HG03378 (cell line): ENCODE measurements around the gene ZC3H12C.

Experiments
- ATAC-seq: cut with Tn5 transposase; IDR thresholded peaks from one replicate; pipeline ENCODE4 v1.9.1; 2021; ENCODE audit warnings: mild to moderate bottlenecking, moderate library complexity; ENCODE audit not compliant: unreplicated experiment

ZC3H12C gene

DNA sequence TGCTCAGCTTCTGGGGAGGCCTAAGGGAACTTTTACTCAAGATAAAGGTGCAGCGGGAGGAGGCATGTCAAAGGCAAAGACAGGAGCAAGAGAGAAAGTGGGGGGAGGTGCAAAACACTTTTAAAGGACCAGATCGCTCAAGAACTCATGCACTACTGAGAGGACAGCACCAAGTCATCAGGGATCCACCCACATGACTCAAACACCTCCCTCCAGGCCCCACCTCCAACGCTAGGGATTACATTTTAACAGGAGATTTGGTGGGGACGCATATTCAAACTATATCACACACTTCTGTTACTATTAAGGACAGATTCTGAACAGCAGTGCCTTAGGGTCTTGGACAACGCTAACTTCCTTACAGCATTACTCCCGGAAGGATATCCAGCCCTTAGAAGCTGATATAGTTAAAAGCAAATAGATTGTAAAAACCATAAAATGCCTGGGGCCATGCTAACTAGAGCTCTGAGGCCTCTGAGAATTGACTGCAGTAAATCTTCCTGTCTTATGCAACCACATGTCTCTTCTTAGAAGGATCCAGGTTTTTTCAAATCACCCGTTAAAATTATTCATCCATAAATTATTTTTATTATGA lies 16.7 kb upstream of the ZC3H12C start:
- ATAC-seq: peak; percentile 43

DNA sequence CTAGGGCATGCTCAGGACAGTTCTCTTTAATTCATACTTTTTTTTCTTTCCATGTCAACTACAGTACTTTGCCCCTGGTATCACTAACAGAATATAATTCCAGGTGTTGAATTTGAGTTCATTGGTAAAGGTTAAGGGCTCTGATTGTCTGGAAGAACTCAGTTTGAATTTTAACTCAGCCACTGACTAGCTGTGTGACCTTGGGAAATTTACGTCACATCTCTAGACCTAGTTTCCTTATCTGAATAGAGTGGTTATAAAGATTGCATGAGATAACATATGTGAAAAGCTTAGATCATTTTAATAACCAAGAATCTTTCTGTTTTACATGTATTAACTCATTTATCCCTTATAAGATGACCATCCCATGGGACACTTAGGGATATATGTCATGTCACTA lies 15.8 kb upstream of the ZC3H12C start:
- ATAC-seq: peak; percentile 24

DNA sequence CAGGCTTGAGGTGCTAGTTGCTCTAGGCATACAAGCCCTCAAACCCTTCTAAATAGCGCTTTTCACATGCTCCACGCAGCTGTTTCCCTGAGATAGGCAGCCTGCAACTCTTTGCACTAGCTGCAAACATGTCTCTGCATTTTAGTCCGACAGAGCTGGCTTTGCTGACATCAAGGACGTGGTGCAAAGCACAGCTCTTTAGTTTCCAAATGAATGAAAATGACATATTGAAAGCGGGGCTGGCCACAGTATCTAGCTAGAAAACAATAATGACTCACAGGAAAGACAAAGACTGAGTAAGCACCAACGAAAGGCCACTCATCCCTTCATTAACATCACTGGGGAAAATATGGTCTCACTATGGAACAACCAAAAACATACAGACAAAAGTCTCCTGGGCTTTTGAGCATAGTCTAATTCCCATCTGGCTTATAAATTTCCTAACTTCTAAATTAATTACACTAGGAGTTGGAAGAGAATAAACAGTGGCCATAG lies 15.3 kb upstream of the ZC3H12C start:
- ATAC-seq: peak; percentile 93

DNA sequence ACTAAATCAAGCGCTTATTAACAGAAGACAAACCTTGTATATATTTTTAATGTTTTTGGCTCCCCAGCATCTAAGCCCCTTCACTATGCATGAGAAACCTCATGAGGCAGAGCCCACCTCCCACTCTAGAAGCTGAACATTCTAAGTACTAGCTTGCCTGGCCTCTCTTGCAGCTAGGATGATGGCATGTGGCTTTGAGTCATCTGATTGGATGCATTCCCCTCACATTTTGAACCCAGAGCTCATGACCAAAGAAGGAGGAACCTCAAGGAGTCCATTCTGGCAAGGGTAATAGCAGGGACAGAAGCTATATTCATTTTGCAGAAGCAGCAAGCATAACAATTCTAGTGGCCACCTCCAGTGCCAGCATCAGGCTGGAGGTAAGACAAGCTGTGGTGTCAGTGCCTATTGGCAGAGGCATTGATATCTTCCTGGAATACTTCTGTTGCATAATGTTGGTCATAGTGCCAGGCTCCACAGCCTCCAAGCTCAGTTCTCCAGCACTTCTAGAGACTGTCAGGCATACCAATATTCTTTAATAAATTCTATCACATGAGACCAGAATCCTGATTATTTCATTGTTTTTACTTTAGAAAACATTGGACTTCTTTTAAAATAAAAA lies 14.2 kb upstream of the ZC3H12C start:
- ATAC-seq: no peak

DNA sequence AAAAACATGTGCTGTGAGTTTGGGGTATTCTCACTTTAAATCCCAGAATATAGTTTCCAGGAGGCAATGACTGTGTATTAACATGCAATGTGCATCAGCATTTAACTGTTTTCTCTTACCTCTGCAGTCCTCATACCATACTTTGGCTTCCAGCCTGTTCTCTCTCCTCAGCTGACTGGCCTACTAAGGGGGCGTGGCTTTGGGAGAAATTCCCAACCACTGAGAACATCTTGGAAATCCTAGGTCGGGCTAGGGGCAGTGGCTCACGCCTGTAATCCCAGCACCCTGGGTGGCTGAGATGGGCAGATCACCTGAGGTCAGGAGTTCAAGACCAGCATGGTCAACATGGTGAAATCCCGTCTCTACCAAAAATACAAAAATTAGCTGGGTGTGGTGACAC lies 13.5 kb upstream of the ZC3H12C start:
- no peak for ATAC-seq

DNA sequence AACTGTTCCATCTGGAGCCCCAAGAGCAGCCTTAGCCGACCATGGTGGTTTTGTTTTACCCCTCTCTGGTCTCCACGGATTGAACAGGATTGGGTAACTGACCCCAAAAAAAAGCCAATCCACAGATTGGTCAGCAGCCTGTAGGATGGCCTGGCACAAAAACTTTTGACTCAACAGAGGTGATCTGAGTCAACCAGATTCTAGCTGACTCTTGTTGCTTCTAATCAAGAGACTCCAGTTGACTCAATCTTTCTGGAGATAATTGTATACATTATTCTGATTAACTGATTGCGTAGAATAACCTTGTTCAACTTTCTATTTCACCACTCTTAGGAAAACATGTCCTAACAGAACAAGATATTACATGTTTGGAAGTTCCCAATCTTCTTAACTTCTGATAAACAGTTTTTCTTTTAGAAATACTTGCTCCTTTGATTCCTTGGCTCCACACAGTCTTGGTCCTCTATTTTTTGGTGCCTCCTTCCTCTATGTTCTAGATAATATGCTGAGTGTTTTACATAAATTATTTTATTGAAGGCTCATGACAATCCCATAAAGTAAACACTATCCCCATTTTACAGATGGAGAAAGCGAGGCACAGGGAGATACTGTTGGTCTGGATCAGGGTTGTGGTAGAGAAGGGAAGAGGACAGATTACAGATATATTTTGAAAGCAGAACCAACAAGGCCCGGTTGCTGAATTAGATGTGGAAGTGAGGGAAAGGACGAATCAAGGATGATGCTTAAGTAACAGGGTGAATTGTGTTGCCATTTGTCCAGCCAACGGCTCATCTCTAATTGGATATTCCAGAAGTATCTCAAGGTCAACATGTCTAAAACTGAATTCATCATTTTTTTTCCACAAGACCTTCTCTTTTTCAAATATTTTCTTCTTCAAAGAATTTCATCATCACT lies 11.5 kb upstream of the ZC3H12C start:
- ATAC-seq: no peak

DNA sequence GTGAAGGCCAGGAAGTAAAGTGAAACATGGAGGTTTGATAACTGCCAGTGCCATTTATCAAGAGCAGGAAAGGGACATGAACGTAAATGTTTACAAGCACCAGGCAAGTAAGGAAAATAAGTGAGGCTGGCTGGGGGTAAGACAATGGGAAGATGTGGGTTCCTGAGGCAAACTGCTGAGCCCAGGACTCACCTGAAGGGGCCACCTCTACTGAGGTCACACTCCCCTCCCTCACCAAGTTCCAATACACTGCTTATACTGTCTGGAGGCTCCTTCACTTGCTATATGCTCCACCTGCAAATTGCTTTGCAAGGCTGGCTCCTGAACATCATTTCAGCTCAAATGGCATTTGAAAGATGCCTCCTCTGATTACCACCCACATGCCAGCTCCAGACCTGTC lies 10.3 kb upstream of the ZC3H12C start:
- no peak for ATAC-seq

DNA sequence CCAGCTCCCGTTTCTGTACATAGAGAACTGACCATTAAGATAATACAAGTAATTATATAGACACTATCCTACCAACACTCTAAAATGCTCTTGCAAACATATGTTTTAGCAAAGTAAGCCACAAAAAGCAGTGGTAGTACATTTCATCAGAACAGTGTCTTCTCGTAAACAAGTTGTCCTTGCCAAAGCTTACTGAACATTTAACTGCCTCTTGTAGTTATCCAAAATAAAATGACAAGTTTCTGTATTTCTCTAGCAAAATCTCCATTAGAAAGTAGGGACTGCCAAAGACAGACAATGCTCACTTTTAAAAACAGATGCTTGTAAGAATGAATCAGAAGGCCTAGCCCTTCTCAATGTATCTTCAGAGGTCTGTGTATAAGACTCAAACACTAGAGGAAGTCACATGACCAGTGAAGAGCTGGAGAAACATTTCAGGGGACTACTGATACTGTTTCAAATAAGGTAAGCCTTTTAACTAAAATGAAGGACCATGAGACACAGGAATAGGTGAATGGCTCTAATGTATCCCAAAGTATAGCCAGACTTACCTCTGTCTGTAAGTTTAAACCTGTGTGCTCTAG lies 7.8 kb upstream of the ZC3H12C start:
- ATAC-seq: no peak

DNA sequence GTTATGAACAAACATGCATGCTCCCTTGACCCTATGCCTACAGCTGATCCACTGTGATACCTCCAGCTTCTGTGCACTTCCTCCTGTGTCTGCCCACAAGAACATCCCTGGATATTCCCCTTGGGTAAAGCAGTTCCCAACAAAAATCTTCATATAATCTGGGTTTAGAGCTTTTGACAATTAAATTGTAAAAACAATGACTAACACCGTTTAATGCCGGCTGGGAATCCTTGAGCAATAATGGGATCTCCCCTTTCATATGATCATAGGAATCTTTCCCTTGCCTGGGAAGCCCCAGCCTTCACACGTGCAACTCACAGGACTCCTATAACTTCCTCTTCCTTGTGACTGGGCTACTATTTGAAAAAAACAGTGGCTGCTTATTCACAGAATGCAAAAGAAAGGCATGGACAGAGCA lies 6.3 kb upstream of the ZC3H12C start:
- ATAC-seq: no peak

DNA sequence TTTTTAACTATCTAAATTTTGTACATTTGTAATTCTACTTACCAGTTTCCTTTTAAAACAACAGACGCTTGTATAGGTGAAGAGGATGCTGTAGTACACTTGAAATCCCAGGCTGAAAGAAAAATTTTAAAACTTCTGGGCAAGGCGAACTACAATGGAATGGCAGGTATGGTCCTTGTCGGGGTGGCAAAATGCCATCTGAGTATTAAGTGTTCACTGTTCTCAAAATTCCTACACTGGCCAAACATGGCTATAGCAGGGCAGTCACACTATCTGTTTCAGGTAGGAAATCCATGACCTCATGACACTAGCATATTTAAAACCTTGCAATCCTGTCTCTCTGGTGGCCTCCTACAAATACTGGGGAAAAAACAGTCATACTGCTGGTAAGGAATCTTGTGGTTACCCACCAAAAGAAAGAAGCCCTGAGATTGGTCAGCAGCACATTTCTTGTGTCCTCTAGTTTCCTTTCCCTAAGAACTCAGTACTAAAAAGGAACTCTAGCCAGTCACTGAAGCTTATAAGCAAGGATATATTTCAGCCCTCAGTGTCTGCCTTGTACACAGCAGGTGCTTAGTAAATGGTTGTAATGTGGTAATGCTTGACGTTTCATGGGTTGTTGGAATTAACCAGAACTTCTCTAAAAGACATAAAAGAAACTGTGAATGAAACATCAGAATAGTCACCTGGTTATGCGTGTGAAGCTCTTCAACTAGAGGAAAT lies 5.2 kb upstream of the ZC3H12C start:
- ATAC-seq: no peak

DNA sequence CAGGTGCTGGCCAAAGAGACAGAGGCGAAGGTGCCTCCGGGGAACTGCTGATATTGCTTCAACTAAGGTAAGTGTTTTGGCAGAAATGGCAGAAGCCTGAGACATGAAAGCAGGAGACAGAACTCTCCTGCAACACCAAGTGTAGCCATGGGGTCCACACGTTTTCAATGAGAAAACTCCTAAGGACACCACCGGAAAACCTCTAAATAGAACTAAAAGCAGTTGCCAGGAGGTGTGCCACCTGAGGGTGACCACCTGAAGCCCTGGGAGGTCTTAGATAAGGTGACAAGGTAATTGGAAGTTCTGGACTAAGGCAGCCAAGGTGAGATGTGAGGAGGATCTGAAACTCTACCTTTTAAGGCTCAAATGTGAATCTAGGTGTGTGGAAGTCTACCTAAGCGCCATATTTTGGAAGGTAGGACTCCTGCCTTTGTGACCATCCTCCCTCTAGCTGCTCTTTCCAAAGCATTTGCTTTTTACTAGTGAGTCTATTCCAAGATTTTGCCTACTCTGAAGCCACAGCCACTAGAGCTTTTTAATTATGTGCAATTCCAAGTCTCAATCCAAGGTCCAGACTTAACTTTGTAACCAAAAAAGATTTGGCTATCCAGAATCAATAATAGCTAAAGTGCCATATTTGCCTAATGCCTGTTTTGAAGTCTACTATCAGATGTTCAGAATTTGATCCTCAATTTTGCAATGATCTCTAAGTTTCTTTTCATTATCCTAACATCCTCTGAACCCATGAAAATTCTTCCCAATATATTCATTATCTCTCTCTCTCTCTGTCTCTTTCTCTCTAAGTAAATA lies 4.5 kb upstream of the ZC3H12C start:
- ATAC-seq: no peak

DNA sequence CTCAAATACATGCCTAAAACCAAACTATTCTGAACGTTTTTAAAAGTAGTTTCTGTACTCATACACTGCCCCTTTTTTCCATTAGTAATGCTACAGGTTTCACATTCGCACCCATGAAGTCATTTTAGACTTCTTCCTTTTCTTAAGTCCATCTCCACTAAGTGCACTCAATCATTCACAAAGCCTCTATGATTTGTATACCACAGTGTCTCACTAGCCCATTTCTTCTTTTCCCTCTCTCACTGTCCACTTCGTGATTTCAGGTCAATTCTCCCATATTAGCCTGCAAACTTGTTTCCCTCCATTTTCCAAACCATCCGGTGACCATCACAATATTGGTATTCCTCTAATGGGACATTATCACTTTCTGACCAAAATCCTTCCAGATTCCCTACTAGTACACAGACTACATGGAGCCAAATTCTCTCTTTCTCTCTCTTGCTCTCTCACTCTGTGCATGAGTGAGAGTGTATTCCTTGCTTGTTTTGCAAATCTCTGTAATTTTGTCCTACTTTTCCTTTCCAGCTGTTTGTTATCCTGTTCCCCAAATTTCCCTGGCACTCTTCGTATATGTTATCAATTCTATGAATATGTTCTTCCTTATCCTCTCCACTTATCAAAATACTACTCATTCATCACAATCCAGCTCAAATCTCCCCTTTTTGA lies 3.4 kb upstream of the ZC3H12C start:
- ATAC-seq: peak; percentile 35

DNA sequence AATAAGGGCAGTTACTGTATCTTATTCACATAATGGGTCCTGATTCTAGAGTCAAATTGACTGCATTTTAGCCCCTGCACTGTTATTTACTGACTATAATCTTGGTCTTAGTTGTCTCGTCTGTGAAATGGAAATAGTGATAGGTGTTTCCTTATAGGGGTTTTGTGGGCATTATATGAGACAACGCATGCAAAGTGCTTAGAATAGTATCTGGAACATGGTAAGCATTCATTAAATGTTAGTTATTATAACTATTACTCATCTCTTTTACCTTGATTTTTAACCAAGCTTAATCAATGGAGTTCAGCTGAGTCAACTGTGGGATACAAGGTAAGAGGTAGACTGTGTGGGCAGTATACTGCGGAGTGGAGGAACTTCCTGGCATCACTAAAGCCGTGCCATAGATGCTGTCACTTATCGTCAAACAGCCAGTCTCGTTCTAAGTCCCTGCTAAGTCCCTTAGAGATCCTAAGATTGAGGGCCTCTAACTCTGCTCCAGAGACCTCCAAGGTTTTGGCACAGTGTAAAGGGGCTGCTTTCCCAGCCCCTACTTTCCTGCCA lies 2.6 kb upstream of the ZC3H12C start:
- no peak for ATAC-seq

DNA sequence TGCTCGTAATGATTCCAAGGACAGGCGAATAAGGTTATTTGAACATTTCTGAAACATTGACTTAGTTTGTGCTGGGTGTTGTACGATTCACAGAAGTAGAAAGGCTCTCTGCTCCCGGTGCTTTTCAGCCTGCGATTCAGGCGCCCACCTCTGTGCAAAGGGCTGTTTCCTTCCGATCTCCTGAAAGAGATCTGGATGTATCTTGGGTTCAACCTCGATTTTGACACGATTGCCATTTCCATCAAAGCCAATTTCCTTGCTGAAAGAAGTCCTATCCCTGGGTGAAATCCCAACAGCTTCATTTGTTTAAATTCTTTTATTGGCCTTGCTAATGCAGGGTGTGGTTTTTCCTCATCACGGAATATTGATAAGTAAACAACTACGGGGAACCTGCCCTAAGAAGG lies 1.1 kb upstream of the ZC3H12C start:
- no peak for ATAC-seq

DNA sequence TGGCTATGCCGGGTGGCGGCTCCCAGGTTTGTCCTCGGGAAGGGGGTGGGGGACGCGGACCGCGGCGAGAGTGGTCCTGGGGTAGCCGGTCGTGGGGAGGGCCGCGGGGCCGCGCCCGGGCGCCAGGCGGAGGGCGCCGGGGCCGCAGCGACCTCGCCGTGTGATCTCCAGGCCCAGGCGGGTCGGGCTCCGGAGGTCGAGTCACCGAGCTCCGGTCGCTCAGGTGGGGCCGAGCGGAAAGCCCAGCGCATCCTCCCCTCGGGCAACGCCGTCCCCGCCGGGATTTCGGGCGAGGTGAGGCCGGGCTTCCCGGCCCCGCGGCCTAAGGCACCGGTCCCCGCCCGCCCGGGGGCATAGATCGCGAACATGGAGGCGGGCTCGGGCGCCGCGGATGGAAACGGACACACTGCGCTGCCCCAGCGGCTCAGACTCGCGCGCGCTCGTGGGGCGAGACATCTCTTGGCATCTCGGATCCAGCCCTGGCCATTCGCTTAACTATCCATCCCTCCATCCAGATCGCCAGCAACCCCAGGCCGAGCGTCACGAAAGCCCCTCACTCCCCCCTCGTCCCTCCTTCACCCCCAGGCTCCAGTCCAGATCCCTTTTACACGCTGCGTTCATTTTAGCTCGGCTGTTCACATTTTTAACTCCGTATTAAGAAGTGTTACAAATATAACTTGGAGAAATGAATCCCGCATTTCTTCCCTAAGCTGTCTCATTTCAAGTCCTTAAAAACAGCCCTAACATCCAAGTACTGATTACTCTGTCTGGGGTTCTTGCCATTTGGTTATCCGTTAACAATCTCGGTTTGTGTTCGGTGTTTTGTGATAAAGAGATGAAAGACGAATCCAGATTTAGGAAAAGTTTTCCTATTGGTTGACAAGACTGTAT lies 460 bp downstream of the ZC3H12C start:
- no peak for ATAC-seq

DNA sequence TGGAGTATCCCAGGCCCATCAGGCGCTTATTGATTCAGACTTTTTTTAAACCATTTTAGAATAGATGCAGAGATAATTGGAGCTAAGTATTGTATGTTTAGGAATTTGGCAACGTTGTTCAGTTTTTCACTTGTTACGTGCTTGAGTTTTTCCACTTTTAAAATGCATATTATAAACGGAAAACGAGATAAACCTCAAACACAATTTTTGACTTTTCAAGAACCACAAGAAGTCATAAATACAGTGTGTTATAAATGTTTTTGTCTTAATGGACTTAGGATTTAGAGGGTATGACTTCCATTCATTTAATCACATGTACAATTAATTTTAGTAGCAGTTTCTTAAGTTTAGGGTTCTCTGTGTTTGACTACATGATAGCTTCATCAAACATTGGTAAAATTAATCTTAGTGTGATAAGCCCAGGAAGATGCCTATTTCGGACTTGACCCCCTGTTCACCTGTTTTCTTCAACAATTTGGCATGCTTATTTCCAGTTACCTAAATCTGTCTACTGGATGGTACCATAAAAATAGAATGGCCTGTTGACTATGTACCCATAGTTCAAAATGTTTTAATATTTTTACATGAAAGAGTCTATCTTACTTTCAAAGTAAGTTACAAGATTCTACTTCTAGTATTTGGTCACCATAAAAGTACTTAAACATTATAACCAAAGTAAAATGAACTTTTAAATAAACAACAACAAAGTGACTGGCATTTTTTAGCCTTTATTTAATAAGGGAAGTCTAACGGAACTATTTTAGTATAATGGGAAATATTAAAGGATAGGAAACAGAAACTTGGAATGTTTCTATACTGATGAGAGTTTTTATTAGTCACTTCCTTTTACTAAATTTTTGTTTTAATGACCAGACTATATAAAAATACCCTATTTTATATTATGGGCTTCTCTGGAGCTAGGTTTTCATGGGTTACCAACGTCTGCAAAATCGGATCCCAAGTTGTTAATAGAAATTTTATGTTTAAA lies 1.4 kb downstream of the ZC3H12C start:
- ATAC-seq: no peak

DNA sequence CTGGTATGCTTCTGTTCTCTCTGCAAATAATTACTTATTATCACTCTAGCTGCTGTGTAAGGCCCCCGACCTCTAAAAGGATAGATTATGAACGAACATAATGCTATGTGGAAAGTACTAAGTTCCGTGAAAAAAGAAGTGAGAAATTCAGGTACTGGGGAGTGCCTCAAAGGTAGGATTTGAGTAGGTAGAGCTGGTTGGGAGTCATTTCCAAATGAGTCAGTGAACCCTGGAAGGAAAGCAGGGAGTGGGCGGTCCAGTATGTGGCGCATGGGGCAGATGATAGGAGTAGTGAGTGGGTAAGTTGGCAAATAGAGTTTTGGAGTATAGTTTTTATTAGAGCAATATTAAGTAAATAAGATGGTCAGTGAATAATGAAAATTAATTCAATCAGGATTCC lies 2.4 kb downstream of the ZC3H12C start:
- no peak for ATAC-seq
